Measurements from ENCODE around the gene C2CD2. TPM values are rescaled to one million over a fixed set of nuclear protein-coding genes. Genes with fewer than 3 reads are reported as not detected.
"Not testable (repeated sequence)": the region's sequence is repeated elsewhere in the genome, so short reads cannot be mapped to it uniquely, and the experiment has no call there.

The C2CD2 gene
- total RNA-seq, 1 experiment from 2014 or later: 9.8 TPM

DNA sequence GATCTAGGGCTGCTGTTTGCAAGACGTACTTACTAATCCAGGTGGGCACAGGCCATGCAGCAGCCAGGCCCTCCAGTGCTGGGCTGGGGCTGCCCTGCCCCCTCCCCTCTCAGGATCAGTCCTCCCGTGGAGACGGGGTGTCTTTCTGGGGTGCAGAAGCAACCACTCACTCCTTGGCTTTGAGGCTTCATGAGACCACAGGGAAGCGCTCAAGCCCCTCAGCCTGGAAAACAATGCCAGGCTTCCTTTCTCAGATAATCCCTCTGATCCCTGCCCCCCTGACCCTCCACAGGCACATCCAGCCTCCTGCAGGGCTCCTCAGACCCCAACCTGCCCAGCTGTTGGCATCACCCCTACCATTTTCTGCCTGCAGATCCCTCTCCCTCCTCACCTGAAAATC is 13.9 kb upstream of the C2CD2 start:
- Histone ChIP-seq H3K4me3 (ENCODE audit: insufficient read depth, low read depth, low read length) (no peak overlapping the region), H3K36me3 (replicated peaks; ENCODE audit: control insufficient read depth, insufficient read depth, low read length) (no peaks in the 10 kb centered on the region), H3K27me3 (ENCODE audit: control insufficient read depth, insufficient read depth, low read length) (no peaks in the 10 kb centered on the region)
- peak; percentile 63 for DNase-seq

DNA sequence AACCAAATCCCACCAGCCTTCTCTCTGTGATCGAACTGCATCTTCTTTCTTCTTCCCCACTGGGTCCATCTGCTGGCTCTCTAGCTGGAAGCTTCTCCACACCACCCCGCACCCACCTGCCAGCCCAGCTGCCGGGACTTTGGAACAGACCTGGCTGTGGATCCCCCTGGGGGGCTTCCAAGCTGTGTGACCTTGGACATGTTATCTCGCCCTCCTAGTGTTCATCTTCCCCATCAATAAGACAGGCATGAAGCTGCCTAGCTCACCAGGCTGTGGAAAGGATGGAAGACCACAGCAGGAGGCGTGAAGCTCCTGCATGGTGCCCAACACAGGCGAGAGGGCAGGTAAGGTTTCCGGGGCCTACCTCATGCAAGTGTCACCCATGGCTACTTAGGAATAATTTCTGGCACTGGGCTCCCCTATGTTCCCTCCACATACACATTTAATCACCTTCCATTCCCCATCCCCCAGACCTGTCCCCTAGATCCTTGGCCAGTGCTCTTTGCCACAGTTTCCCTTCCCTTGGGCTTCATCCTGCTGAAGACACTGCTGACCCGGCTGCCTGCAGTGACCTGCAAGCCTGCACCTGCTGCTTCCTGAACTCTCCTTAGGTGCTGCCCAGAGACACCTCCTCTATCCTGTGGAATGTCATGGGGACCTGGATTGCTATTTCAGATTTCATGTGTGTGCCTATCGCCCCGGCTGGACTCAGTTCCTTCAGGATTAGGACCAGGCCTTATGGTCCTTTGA is 13.2 kb upstream of the C2CD2 start:
- DNase-seq: peak; percentile 39

DNA sequence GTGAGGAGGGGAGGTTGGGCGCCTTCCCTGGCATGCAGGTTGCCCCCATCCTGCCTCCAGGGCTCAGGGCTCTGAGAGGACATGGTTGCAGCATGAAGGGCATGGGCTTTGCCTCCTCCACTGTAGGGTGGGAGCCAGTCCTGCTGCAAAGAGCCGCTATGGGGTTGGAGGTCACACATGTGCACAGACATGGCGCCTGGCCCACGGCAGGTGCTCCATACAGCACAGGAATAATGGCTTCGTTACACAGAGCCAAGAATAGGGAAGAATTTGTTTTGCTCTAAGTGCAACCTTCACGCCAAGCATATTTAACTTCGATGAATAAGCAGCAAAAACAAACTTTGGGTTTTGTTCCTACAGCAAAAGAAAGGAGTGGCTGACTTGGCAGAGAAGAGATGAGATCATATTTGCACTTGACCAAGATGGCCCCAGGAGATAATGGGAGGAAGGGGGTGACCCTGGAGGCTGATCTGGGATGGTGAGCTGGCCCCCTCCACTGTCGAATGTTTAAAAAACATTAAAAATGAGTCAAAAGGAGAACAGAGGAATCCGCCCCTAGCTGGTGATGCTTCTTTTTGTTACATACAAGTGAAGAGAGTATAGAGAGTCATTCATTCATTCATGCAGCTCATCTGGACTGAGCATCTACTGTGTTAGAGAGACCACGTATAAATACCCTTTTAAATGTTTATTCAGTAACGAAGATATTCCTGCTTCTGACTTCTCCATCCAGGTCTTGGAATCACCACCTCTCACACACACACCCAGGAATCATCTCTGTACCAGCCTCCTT is 12.4 kb upstream of the C2CD2 start:
- H3K36me3 ChIP-seq (replicated peaks; ENCODE audit: control insufficient read depth, insufficient read depth, low read length): no peaks in the 10 kb centered on the region
- no peak for DNase-seq
- no peaks in the 10 kb centered on the region for H3K27me3 ChIP-seq (ENCODE audit: control insufficient read depth, insufficient read depth, low read length)
- no peak overlapping the region for H3K4me3 ChIP-seq (ENCODE audit: insufficient read depth, low read depth, low read length)

More for the DNA sequence above, 13.2 kb upstream of the C2CD2 start:
- no peak overlapping the region for H3K4me3 ChIP-seq (ENCODE audit: insufficient read depth, low read depth, low read length)
- H3K36me3 ChIP-seq (replicated peaks; ENCODE audit: control insufficient read depth, insufficient read depth, low read length): no peaks in the 10 kb centered on the region
- no peaks in the 10 kb centered on the region for H3K27me3 ChIP-seq (ENCODE audit: control insufficient read depth, insufficient read depth, low read length)

DNA sequence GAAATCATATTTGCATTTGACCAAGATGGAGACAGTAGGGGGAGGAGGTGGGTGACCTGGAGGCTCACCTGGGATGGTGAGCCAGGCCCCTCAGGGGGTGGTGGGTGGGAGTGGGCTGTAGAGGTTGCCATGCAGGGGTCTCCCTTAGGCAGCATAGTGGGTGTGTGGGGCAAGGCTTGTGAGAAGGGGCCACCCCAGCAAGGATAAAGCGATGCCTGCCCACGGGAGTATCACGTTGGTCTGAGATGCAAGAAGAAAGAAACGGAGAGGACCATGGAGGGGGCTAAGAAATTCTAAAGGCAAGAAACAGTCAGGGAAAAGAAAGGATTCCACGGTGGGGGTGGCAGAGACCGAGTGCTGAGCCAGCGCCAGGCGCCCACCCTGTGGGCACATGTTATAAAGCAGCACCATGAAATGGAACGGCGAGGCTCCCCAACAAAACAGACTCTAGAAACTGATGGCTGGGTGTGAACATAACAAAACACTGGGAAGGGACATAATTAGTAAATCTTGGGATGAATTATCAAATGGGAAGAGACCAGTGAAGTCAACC is 11.7 kb upstream of the C2CD2 start:
- DNase-seq: no peak
- no peaks in the 10 kb centered on the region for H3K36me3 ChIP-seq (replicated peaks; ENCODE audit: control insufficient read depth, insufficient read depth, low read length)
- no peak overlapping the region for H3K4me3 ChIP-seq (ENCODE audit: insufficient read depth, low read depth, low read length)
- H3K27me3 ChIP-seq (ENCODE audit: control insufficient read depth, insufficient read depth, low read length): no peaks in the 10 kb centered on the region

DNA sequence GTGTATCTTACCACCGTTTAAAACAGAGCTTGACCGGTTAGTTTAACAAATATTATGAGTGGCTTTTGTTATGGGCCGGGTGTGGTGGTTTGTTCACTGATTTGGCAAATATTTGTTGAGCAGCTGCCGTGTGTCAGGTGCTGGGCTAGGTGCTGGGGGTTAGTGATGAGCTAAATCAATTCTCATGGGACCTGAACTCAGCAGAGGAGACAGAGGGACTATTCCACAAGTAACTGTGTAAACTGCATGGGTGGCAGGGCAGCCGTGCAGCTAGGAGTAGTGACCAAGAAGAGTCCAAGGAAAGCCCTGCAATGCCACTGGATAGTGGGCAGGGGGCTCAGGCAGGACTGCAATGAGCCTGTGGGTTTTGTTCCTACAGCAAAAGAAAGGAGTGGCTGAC is 11.2 kb upstream of the C2CD2 start:
- no peak overlapping the region for H3K4me3 ChIP-seq (ENCODE audit: insufficient read depth, low read depth, low read length)
- no peak for DNase-seq
- no peaks in the 10 kb centered on the region for H3K27me3 ChIP-seq (ENCODE audit: control insufficient read depth, insufficient read depth, low read length)
- no peaks in the 10 kb centered on the region for H3K36me3 ChIP-seq (replicated peaks; ENCODE audit: control insufficient read depth, insufficient read depth, low read length)

DNA sequence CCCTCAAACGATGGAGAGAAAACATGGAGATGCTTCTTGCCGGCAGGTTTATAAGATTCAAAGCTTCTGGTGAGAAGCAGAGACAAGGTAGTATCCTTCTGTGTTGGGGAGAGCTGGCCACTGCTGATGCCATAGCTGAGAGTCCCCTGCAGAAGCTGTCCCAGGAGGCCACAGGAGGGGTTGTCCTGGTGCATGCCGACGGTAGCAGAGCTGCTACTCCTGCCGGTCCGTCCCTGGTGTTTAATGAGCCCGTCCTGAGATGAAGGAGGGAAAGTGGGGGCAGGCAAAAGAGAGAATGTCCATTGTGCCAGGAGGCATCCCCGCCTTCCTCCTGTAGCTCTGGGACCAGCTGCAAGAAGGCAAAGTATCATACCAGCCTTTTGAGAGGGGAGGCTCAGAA is 10.4 kb upstream of the C2CD2 start:
- DNase-seq: no peak
- H3K36me3 ChIP-seq (replicated peaks; ENCODE audit: control insufficient read depth, insufficient read depth, low read length): no peaks in the 10 kb centered on the region
- no peaks in the 10 kb centered on the region for H3K27me3 ChIP-seq (ENCODE audit: control insufficient read depth, insufficient read depth, low read length)
- H3K4me3 ChIP-seq (ENCODE audit: insufficient read depth, low read depth, low read length): no peak overlapping the region

DNA sequence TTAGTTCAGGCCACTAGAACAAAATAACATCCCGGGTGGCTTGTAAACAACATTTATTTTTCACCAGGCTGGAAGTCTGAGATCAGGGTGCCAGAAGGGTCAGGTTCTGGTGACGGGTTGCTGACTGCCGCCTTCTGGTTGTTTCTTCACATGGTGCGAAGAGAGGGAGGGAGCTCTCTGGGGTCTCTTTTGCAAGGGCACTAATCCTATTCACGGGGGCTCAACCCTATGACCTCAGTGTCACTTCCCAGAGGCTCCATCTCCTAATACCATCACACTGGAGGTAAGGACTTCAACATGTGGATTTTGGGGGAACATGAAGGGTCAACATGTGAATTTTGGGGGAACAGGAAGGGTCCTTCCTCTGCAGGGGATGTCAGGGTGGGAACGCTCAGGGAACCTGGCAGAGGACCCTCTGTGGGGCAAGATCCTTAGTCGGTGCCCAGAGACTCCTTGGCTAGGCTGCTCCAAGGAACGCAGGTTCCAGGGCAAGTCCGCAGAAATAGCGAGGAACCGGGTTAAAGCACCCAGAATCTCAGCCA is 8.7 kb upstream of the C2CD2 start:
- Histone ChIP-seq H3K36me3 (replicated peaks; ENCODE audit: control insufficient read depth, insufficient read depth, low read length) (no peaks in the 10 kb centered on the region), H3K4me3 (ENCODE audit: insufficient read depth, low read depth, low read length) (no peak overlapping the region), H3K27me3 (ENCODE audit: control insufficient read depth, insufficient read depth, low read length) (no peaks in the 10 kb centered on the region)
- DNase-seq: no peak

DNA sequence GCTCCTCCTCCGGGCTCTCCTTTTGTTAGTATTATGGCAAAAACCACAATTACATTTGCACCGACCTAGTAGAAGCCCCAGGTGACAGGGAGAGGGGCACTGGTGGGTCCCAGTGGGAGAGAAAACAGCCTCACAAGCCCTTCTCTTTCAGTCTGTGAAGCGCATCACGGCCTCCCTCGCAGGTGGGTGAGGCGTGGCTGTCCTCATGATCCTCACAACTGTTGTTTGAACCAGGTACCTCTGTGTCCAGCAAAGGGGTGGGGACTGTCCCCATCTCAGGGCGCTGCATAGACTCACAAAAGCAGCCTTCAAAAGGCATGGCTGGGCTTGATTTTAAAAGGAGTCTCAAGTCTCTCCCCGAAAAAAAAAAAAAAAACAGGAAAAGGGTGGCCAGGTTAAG is 7.9 kb upstream of the C2CD2 start:
- Histone ChIP-seq H3K36me3 (replicated peaks; ENCODE audit: control insufficient read depth, insufficient read depth, low read length) (no peaks in the 10 kb centered on the region), H3K27me3 (ENCODE audit: control insufficient read depth, insufficient read depth, low read length) (no peaks in the 10 kb centered on the region), H3K4me3 (ENCODE audit: insufficient read depth, low read depth, low read length) (no peak overlapping the region)
- DNase-seq: peak; percentile 26

GRCh38 chr21:41961282-41961701 is 7.5 kb upstream of the C2CD2 start:
- H3K27me3 ChIP-seq (ENCODE audit: control insufficient read depth, insufficient read depth, low read length): no peaks in the 10 kb centered on the region

GRCh38 chr21:41960386-41960785 is 6.6 kb upstream of the C2CD2 start:
- H3K27me3 ChIP-seq (ENCODE audit: control insufficient read depth, insufficient read depth, low read length): no peaks in the 10 kb centered on the region
- H3K4me3 ChIP-seq (ENCODE audit: insufficient read depth, low read depth, low read length): no peak overlapping the region
- no peaks in the 10 kb centered on the region for H3K36me3 ChIP-seq (replicated peaks; ENCODE audit: control insufficient read depth, insufficient read depth, low read length)
- peak; percentile 47 for DNase-seq

More at GRCh38 chr21:41961282-41961701, 7.5 kb upstream of the C2CD2 start:
- peak; percentile 35 for DNase-seq
- no peaks in the 10 kb centered on the region for H3K36me3 ChIP-seq (replicated peaks; ENCODE audit: control insufficient read depth, insufficient read depth, low read length)
- no peak overlapping the region for H3K4me3 ChIP-seq (ENCODE audit: insufficient read depth, low read depth, low read length)

DNA sequence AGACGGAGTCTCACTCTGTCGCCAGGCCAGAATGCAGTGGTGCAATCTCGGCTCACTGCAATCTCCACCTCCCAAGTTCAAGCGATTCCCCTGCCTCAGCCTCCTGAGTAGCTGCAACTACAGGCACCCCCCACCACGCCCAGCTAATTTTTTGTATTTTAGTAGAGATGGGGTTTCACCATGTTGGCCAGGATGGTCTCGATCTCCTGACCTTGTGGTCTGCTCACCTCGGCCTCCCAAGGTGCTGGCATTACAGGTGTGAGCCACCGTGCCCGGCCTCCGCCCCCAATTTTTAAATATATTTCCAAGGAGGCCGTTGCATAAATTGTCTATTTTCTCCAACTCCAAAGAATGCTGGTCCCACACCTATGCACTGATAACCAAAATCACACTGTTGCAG is 5.9 kb upstream of the C2CD2 start:
- H3K4me3 ChIP-seq (ENCODE audit: insufficient read depth, low read depth, low read length); DNase-seq; H3K36me3 ChIP-seq (replicated peaks; ENCODE audit: control insufficient read depth, insufficient read depth, low read length); H3K27me3 ChIP-seq (ENCODE audit: control insufficient read depth, insufficient read depth, low read length): not testable (repeated sequence)

DNA sequence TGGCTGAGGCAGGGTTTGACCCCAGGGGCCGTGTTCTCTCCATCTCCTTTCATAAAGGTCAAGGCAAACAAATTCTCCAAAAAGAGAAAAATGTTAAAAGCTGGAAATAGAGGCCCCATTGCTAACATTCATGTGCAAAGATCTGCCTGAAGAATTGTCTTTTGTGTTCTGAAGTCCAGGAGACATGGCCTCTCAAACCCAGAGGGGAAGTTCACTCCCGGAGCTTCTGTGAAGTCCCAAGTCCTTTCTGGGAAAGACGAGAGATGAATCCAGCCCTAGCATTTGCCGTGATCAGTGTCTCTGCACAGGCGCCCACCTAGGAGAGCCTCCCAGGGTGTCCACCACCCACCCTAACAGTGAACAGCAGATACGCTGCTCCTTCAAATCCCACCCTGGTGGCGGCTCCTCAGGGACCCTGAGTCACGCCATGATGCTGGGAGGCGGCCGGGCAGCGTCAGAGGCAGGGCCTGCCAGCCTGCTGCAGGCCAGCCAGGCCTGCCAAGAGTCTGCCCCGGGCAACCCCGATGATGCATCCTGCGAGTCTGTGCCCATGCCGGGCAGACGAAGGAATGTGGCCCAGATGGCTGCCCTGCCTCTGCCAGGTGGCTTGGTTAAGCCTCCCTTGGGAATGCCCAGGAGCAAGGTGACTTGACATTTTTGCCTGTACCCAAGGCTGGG is 5.2 kb upstream of the C2CD2 start:
- H3K36me3 ChIP-seq (replicated peaks; ENCODE audit: control insufficient read depth, insufficient read depth, low read length): no peaks in the 10 kb centered on the region
- no peaks in the 10 kb centered on the region for H3K27me3 ChIP-seq (ENCODE audit: control insufficient read depth, insufficient read depth, low read length)
- no peak overlapping the region for H3K4me3 ChIP-seq (ENCODE audit: insufficient read depth, low read depth, low read length)
- peak; percentile 49 for DNase-seq

- Histone ChIP-seq H3K4me3 (ENCODE audit: insufficient read depth, low read depth, low read length) (no peak overlapping the region), H3K27me3 (ENCODE audit: control insufficient read depth, insufficient read depth, low read length) (peaks cover under 1% of the 10 kb centered on the region; the same call in 1 of the 2 replicates), H3K36me3 (replicated peaks; ENCODE audit: control insufficient read depth, insufficient read depth, low read length) (no peaks in the 10 kb centered on the region)
- peak; percentile 72 for DNase-seq
These were observed 4.4 kb upstream of the C2CD2 start for GRCh38 chr21:41957991-41958766.
